HepG2 (cell line): Measurements from ENCODE around the gene HEPN1. TPM values are rescaled to one million over a fixed set of nuclear protein-coding genes. Genes with fewer than 3 reads are reported as not detected.

Experiments used
- BRCA1 ChIP-seq: sonication (generic); formaldehyde crosslinking; IDR thresholded peaks from 2 replicates; pipeline ENCODE4 v1.4.0; 2020; ENCODE audit warnings: missing genetic modification reagents
- CBFB ChIP-seq: sonication (generic); formaldehyde crosslinking; IDR thresholded peaks from 2 replicates; pipeline ENCODE4 v1.4.0; 2020; ENCODE audit warnings: missing genetic modification reagents
- HNRNPK ChIP-seq: fragments of 200-400 bp; formaldehyde crosslinking; IDR thresholded peaks from 2 replicates; pipeline ENCODE4 v1.6.1; 2018; ENCODE audit warnings: low read length, low read depth, moderate library complexity, mild to moderate bottlenecking; ENCODE audit not compliant: poor library complexity, severe bottlenecking
- JUN ChIP-seq: sonication (generic); formaldehyde crosslinking; IDR thresholded peaks from 2 replicates; pipeline ENCODE4 v1.4.0; 2020; ENCODE audit warnings: mild to moderate bottlenecking, missing genetic modification reagents
- KLF16 ChIP-seq, 2 experiments: sonication (generic) in 1 of 2; formaldehyde crosslinking in 1 of 2; IDR thresholded peaks; 2 replicates each; pipeline versions ENCODE4 v1.6.1 to v1.8.0; 2016 to 2023; ENCODE audit warnings: missing genetic modification reagents in 2 of 2, missing compliant biosample characterization in 1 of 2
- MAZ ChIP-seq, 2 experiments: sonication (generic) in 1 of 2; formaldehyde crosslinking in 1 of 2; IDR thresholded peaks; 2 replicates each; pipeline versions ENCODE4 v1.5.0 to v1.6.1; 2012 to 2020; ENCODE audit warnings: low read depth in 2 of 2, mild to moderate bottlenecking in 2 of 2, borderline replicate concordance in 1 of 2, improper control_type of control experiment in 1 of 2, low read length in 1 of 2, missing genetic modification reagents in 1 of 2, moderate library complexity in 1 of 2
- PRDM15 ChIP-seq: sonication (generic); formaldehyde crosslinking; IDR thresholded peaks from 2 replicates; pipeline ENCODE4 v1.4.0; 2020; ENCODE audit warnings: missing genetic modification reagents
- REST ChIP-seq, 2 experiments: IDR thresholded peaks; 2 replicates each; pipeline ENCODE4 v1.6.1; 2011 to 2012; ENCODE audit warnings: low read length in 2 of 2, borderline replicate concordance in 1 of 2, low read depth in 1 of 2, mild to moderate bottlenecking in 1 of 2, moderate library complexity in 1 of 2
- SETDB1 ChIP-seq: sonication (generic); formaldehyde crosslinking; IDR thresholded peaks from 2 replicates; pipeline ENCODE4 v1.5.1; 2020; ENCODE audit warnings: missing genetic modification reagents, mild to moderate bottlenecking, borderline replicate concordance
- SIN3A ChIP-seq: IDR thresholded peaks from 2 replicates; pipeline ENCODE4 v1.6.1; 2011; ENCODE audit warnings: low read depth, mild to moderate bottlenecking, control low read depth, low read length, borderline replicate concordance
- SMAD9 ChIP-seq: sonication (generic); formaldehyde crosslinking; IDR thresholded peaks from 2 replicates; pipeline ENCODE4 v1.5.1; 2020; ENCODE audit warnings: mild to moderate bottlenecking, missing genetic modification reagents
- SP4 ChIP-seq: sonication (generic); formaldehyde crosslinking; IDR thresholded peaks from 2 replicates; pipeline ENCODE4 v1.8.1; 2023; ENCODE audit warnings: mild to moderate bottlenecking, missing genetic modification reagents
- TARDBP ChIP-seq: sonication (generic); formaldehyde crosslinking; IDR thresholded peaks from 2 replicates; pipeline ENCODE4 v1.8.0; 2022; ENCODE audit warnings: mild to moderate bottlenecking, missing genetic modification reagents
- XRCC5 ChIP-seq: fragments of 200-400 bp; formaldehyde crosslinking; optimal IDR thresholded peaks from 2 replicates; pipeline ENCODE3; 2017; ENCODE audit warnings: mild to moderate bottlenecking, low read length
- ZNF281 ChIP-seq: sonication (generic); formaldehyde crosslinking; IDR thresholded peaks from 2 replicates; pipeline ENCODE4 v1.4.0; 2020; ENCODE audit warnings: missing genetic modification reagents, borderline replicate concordance
- ZNF296 ChIP-seq: sonication (generic); formaldehyde crosslinking; conservative IDR thresholded peaks from 2 replicates; pipeline ENCODE4 v1.5.0; 2020; ENCODE audit warnings: mild to moderate bottlenecking, missing genetic modification reagents
- ZNF431 ChIP-seq: sonication (generic); formaldehyde crosslinking; IDR thresholded peaks from 2 replicates; pipeline ENCODE4 v1.9.0; 2022; ENCODE audit warnings: missing genetic modification reagents, low read depth, mild to moderate bottlenecking, borderline replicate concordance
- polyA plus RNA-seq, 8 experiments: library from polyadenylated mRNA; depleted of rRNA in 3 of 8; stranded (reverse) in 7 of 8; unstranded in 1 of 8; fragments of >200 nt; fragmentation: Illumina TruSeq in 4 of 8; extraction: Trizol in 4 of 8; gene quantifications; 2 replicates each; pipeline versions ENCODE4 v1.2.1 to v1.2.3, GENCODE V29; 2011 to 2016; ENCODE audit warnings: low read depth in 4 of 8, missing spikeins in 1 of 8, mixed read lengths in 1 of 8; ENCODE audit not compliant: insufficient read depth in 1 of 8
- total RNA-seq, 5 experiments: library from RNA; depleted of rRNA; stranded (reverse); fragments of >200 nt; fragmentation: Illumina TruSeq; extraction: Trizol; gene quantifications; 2 replicates each; pipeline ENCODE4 v1.2.3, GENCODE V29; 2016; ENCODE audit warnings: low read depth in 1 of 5

HEPN1 gene
- total and polyA plus RNA-seq, 2 of the 13 experiments (the other 11 are each of a cell fraction or from before 2014, with no cell fraction given): not detected

GRCh38 chr11:124953753-124954589 is 34.9 kb downstream of the HEPN1 start, which contains the start of gene CCDC15 (continued):
- TF ChIP-seq REST (IDR thresholded peaks at IDR 0.05; ENCODE audit: borderline replicate concordance in 1 of 2, low read depth in 1 of 2, low read length in 2 of 2) (peak in 1 of 2 experiments; percentile 43; a peak in 1 of 4 replicates), ZNF281 (0 out of 2 replicates have a peak, but pooled peaks have one; percentile 41), ZNF296 (CRISPR knock-in tag) (no peak), SP4 (CRISPR knock-in tag) (peak; percentile 97), KLF16 (CRISPR knock-in tag; IDR thresholded peaks at IDR 0.05) (no peak; a peak in 1 of 4 replicates), HNRNPK (no peak), BRCA1 (CRISPR knock-in tag) (peak; percentile 38; the same call in 1 of the 2 replicates), JUN (CRISPR knock-in tag) (0 out of 2 replicates have a peak, but pooled peaks have one; percentile 20), TARDBP (peak; percentile 71), SMAD9 (CRISPR knock-in tag) (0 out of 2 replicates have a peak, but pooled peaks have one; percentile 64), PRDM15 (CRISPR knock-in tag) (peak; percentile 79; the same call in 1 of the 2 replicates), CBFB (CRISPR knock-in tag) (no peak; the same call in 1 of the 2 replicates), SETDB1 (CRISPR knock-in tag) (no peak), SIN3A (peak; percentile 87; the same call in 1 of the 2 replicates), XRCC5 (peak; percentile 64), ZNF431 (CRISPR knock-in tag) (no peak; the same call in 1 of the 2 replicates), MAZ (IDR thresholded peaks at IDR 0.05; ENCODE audit: borderline replicate concordance, low read depth, low read length) (0 out of 2 replicates have a peak, but pooled peaks have one; percentile 23), MAZ (CRISPR knock-in tag; IDR thresholded peaks at IDR 0.05; ENCODE audit: low read depth) (peak; percentile 74)
